Body of pancreas (tissue), 4 donors: ENCODE data around the gene LRRC28.

Experiments
- POLR2A ChIP-seq, 3 donors: fragments of 450-650 bp; IDR thresholded peaks; one replicate each; pipeline ENCODE4 v1.6.1; 2016; ENCODE audit warnings: antibody characterized with exemption in 3 of 3, mild to moderate bottlenecking in 2 of 3
- TF ChIP-seq, protein P1 (sequence below), 7 experiments: fragments of 450-650 bp in 4 of 7; fragments of 200-600 bp in 3 of 7; sonication (generic) in 3 of 7; IDR thresholded peaks; one replicate each; pipeline ENCODE4 v1.5.1; 2016 to 2019; ENCODE audit warnings: antibody characterized with exemption in 7 of 7

DNA sequence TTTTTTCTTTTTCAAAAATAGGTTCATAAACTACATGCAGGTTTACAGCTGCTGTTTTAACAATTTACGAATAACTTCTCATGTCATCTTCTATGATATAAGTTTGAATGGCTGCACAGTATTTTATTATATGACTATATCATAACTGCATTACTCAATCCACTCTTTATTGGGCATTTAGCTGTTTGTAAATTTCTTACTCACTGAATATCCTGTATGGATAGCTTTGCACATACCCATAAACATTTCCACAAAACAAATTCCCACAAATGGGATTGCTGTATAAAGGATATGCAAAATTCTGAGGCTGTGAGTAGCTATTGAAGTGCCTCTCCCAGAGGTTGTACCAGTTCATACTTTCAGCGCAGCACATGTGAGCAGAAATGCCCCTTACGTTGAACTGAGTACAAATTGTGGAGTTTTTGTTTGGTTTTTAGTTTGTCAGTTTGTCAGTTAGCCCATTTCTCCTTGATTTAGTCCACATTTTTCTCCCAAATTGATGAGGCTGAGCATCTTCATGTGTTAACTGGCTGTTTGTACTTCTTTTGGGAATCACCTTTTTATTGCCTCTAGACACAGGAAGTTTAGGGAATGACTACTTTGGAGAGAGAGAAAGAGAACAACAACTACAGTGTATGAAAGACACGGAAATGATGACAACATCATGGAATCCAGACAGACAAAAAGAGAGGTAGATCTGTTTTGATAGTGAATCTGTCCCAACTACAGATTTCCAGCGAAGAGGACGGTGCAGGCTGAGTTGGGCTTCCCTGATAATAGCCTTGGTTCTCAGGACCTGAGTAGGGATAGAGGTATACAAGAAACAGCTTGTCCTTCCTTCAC, 26.7 kb upstream of the LRRC28 start:
- TF ChIP-seq POLR2A (IDR thresholded peaks at IDR 0.05): no peak
- TF ChIP-seq, protein P1, sequence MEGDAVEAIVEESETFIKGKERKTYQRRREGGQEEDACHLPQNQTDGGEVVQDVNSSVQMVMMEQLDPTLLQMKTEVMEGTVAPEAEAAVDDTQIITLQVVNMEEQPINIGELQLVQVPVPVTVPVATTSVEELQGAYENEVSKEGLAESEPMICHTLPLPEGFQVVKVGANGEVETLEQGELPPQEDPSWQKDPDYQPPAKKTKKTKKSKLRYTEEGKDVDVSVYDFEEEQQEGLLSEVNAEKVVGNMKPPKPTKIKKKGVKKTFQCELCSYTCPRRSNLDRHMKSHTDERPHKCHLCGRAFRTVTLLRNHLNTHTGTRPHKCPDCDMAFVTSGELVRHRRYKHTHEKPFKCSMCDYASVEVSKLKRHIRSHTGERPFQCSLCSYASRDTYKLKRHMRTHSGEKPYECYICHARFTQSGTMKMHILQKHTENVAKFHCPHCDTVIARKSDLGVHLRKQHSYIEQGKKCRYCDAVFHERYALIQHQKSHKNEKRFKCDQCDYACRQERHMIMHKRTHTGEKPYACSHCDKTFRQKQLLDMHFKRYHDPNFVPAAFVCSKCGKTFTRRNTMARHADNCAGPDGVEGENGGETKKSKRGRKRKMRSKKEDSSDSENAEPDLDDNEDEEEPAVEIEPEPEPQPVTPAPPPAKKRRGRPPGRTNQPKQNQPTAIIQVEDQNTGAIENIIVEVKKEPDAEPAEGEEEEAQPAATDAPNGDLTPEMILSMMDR (IDR thresholded peaks at IDR 0.05): no peak
